Body of pancreas (tissue), 4 donors: Measurements from ENCODE around the gene PRMT3. TPM values are rescaled to one million over a fixed set of nuclear protein-coding genes. Genes with fewer than 3 reads are reported as not detected.

Experiments
- ATAC-seq: fragments of 150-250 bp; one replicate; pipeline ENCODE4 v1.9.1; 2016
- DNase-seq, 4 donors: peaks; one replicate each; pipeline ENCODE4 v3.0.0-alpha.2; 2019
- H3K27ac ChIP-seq, 4 donors: fragments of 200-600 bp; sonication (generic); 1 replicate in 3 of 4; 2 replicates in 1 of 4; pipeline versions ENCODE4 v1.5.1 to v1.6.1; 2016 to 2019; ENCODE audit warnings: mild to moderate bottlenecking in 1 of 4, mixed read lengths in 1 of 4, moderate library complexity in 1 of 4
- H3K27me3 ChIP-seq, 2 donors: fragments of 200-600 bp; sonication (generic); one replicate each; pipeline ENCODE4 v1.6.0; 2016; ENCODE audit warnings: mild to moderate bottlenecking in 1 of 2
- H3K36me3 ChIP-seq, 2 donors: fragments of 200-600 bp; sonication (generic); replicated peaks in 1 of 2; 2 replicates each; pipeline ENCODE4 v1.5.1; 2016; ENCODE audit warnings: low read depth in 2 of 2; ENCODE audit not compliant: insufficient read depth in 1 of 2
- H3K4me1 ChIP-seq: fragments of 200-600 bp; sonication (generic); one replicate; pipeline ENCODE4 v1.6.0; 2016
- H3K4me3 ChIP-seq, 2 donors: fragments of 200-600 bp; sonication (generic); 1 replicate in 1 of 2; 2 replicates in 1 of 2; pipeline ENCODE4 v1.5.1; 2016 to 2019
- H3K9me3 ChIP-seq, 3 donors: fragments of 200-600 bp; sonication (generic); 1 replicate in 2 of 3; 2 replicates in 1 of 3; pipeline ENCODE4 v1.5.1; 2016
- POLR2A ChIP-seq, 3 donors: fragments of 450-650 bp; IDR thresholded peaks; one replicate each; pipeline ENCODE4 v1.6.1; 2016; ENCODE audit warnings: antibody characterized with exemption in 3 of 3, mild to moderate bottlenecking in 2 of 3
- WGBS, 2 donors: methylation state at CpG; one replicate each; pipeline ENCODE4 v1.1.5; 2017; 5-methylcytosine and 5-hydroxymethylcytosine counted together
- intact Hi-C: fragments of 100-400 bp; cut with DNase I; formaldehyde crosslinking; loops from one replicate; pipeline ENCODE4 v1.15.1; 2023
- total RNA-seq, 2 donors: library from RNA; depleted of rRNA; stranded (reverse); fragments of >200 nt; gene quantifications; one replicate each; pipeline ENCODE4 v1.1.0, GENCODE V29; 2016
- TF ChIP-seq, protein P1 (sequence below), 7 experiments: fragments of 450-650 bp in 4 of 7; fragments of 200-600 bp in 3 of 7; sonication (generic) in 3 of 7; IDR thresholded peaks; one replicate each; pipeline ENCODE4 v1.5.1; 2016 to 2019; ENCODE audit warnings: antibody characterized with exemption in 7 of 7

PRMT3 gene
- total RNA-seq, 2 donors from 2014 or later: 15.6 to 20.4 TPM

DNA sequence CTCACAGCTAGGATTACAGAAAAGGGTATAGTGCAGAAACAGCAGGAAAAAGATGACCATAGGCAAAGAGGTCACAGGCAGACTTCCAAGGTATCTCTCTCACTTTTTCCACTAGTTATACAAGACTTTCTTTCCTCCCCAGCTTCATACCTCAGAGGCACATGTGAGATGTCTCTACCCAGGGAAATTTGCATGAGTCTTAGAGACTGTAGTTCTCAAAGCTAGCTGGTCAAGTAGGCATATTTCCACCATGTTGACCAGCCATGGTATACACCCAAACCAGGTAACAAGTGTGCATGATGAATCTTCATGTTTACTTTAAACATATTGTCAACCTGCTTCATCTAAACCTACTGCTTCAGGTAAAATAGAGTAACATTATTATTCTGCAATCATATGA lies 27.9 kb downstream of the PRMT3 start:
- intact Hi-C loops: no loop called here
- Histone ChIP-seq H3K4me1 (no peaks in the 10 kb centered on the region), H3K9me3 (no peaks in the 10 kb centered on the region), H3K36me3 (no peaks in the 10 kb centered on the region), H3K27ac (no peak overlapping the region), H3K27me3 (no peaks in the 10 kb centered on the region), H3K4me3 (no peak overlapping the region)
- TF ChIP-seq, protein P1, sequence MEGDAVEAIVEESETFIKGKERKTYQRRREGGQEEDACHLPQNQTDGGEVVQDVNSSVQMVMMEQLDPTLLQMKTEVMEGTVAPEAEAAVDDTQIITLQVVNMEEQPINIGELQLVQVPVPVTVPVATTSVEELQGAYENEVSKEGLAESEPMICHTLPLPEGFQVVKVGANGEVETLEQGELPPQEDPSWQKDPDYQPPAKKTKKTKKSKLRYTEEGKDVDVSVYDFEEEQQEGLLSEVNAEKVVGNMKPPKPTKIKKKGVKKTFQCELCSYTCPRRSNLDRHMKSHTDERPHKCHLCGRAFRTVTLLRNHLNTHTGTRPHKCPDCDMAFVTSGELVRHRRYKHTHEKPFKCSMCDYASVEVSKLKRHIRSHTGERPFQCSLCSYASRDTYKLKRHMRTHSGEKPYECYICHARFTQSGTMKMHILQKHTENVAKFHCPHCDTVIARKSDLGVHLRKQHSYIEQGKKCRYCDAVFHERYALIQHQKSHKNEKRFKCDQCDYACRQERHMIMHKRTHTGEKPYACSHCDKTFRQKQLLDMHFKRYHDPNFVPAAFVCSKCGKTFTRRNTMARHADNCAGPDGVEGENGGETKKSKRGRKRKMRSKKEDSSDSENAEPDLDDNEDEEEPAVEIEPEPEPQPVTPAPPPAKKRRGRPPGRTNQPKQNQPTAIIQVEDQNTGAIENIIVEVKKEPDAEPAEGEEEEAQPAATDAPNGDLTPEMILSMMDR (IDR thresholded peaks at IDR 0.05): no peak
- TF ChIP-seq POLR2A (IDR thresholded peaks at IDR 0.05): no peak
- ATAC-seq: no peak
- no peak for DNase-seq

DNA sequence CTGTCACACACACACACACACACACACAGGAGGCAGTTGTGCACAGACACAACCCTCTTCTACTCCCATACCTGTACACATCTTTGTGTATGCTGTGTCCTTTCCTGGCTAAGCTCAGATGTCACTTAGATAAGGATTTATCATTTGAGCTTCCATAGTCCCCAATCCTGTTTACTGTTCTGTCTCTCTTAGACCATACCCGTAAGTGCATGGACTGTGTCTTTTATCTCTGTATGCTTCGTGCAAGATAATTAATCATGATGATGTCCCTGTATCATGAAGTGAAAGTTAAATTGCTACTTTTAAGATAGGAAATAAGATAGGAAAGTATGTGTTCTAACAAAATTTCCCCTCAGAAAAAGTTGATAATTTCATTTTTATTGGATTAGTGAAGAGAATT lies 30.3 kb downstream of the PRMT3 start:
- H3K9me3 ChIP-seq: no peaks in the 10 kb centered on the region
- intact Hi-C loops: no loop called here
- DNase-seq (no peak), ATAC-seq (no peak)
- 36% methylated on average over 2 of the region's 2 CpGs for WGBS, 2 donors
- H3K27me3 ChIP-seq: no peaks in the 10 kb centered on the region
- H3K4me1 ChIP-seq: no peaks in the 10 kb centered on the region
- TF ChIP-seq POLR2A (IDR thresholded peaks at IDR 0.05): no peak
- TF ChIP-seq, protein P1 (IDR thresholded peaks at IDR 0.05): no peak
- no peak overlapping the region for H3K4me3 ChIP-seq
- no peaks in the 10 kb centered on the region for H3K36me3 ChIP-seq
- H3K27ac ChIP-seq: no peak overlapping the region

- no peak overlapping the region for H3K27ac ChIP-seq
- no peaks in the 10 kb centered on the region for H3K36me3 ChIP-seq
- intact Hi-C loops: no loop called here
- DNase-seq (no peak), ATAC-seq (no peak)
- WGBS, 2 donors: 95 to 96% methylated on average over 2 of the region's 2 CpGs
- no peak for TF ChIP-seq POLR2A (IDR thresholded peaks at IDR 0.05)
- TF ChIP-seq, protein P1 (IDR thresholded peaks at IDR 0.05): no peak
- H3K27me3 ChIP-seq: no peaks in the 10 kb centered on the region
- H3K4me3 ChIP-seq: no peak overlapping the region
- no peaks in the 10 kb centered on the region for H3K9me3 ChIP-seq
- H3K4me1 ChIP-seq: no peaks in the 10 kb centered on the region
Observed at GRCh38 chr11:20421946-20422345, 34.4 kb downstream of the PRMT3 start.

GRCh38 chr11:20429216-20429615 lies 41.7 kb downstream of the PRMT3 start:
- intact Hi-C loops: no loop called here
- Histone ChIP-seq H3K4me3 (no peak overlapping the region), H3K27ac (no peak overlapping the region), H3K27me3 (no peaks in the 10 kb centered on the region), H3K9me3 (no peaks in the 10 kb centered on the region), H3K36me3 (peaks cover 0 to 2% of the 10 kb centered on the region in 2 donors), H3K4me1 (no peaks in the 10 kb centered on the region)
- WGBS, 2 donors: 93 to 96% methylated on average over 3 to 5 of the region's 5 CpGs
- ATAC-seq (no peak), DNase-seq (no peak)
- TF ChIP-seq, protein P1 (IDR thresholded peaks at IDR 0.05): no peak
- no peak for TF ChIP-seq POLR2A (IDR thresholded peaks at IDR 0.05)

DNA sequence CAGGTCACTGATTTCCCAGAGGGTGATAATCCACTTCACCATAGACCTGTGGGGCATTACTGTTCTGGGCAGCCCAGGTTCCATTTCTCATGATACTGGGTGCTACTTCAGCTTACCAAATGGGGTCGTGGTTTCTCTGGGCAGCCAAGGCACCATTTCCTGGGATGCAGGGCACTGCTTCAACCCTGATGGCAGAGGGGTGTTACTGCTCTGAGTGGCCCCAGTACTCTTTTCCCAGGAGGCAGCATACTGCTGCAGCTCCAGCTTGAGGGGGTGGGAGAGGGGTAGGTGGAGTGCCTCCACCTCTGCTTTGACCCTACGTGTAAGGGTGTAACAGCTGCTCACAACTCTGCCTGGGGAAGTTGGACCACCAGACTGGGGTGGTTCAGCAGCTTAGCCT lies 51.1 kb downstream of the PRMT3 start:
- Histone ChIP-seq H3K36me3 (no peaks in the 10 kb centered on the region), H3K27ac (no peak overlapping the region), H3K4me1 (no peaks in the 10 kb centered on the region), H3K27me3 (no peaks in the 10 kb centered on the region), H3K9me3 (no peaks in the 10 kb centered on the region), H3K4me3 (no peak overlapping the region)
- ATAC-seq: no peak
- intact Hi-C loops: no loop called here
- 91 to 100% methylated on average over 2 of the region's 2 CpGs for WGBS, 2 donors
- no peak for DNase-seq
- no peak for TF ChIP-seq POLR2A (IDR thresholded peaks at IDR 0.05)
- TF ChIP-seq, protein P1 (IDR thresholded peaks at IDR 0.05): no peak
